ENCODE measurements around the gene HS3ST6.
"Not testable (repeated sequence)": the region's sequence is repeated elsewhere in the genome, so short reads cannot be mapped to it uniquely, and the experiment has no call there.

The HS3ST6 gene

GRCh38 chr16:1918351-1919326 lies at the start of gene HS3ST6:
Gene HS3ST6 (minus strand): TSS chr16:1918415. CDS start chr16:1918323, 92 bp downstream.
- no peak for DNase-seq

DNA sequence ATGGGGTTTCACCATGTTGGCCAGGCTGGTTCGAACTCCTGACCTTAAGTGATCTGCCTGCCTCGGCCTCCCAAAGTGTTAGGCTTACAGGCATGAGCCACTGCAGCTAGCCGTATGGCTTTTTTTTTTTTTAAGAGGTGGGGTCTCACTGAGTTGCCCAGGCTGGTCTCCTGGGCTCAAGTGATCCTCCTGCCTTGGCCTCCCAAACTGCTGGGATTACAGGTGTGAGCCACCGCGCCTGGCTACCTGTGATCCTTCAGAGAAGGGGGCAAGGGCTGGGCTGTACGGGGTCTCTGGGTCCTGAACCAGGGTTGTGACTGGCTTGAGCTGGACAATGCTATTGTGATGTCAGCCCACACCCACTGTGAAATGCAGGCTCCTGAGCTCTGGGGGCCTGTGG lies 48.2 kb upstream of the HS3ST6 start, which contains the start of gene RNF151:
RNF151 (plus strand) TSS at position 397 of the 400 bp plus-strand sequence. CDS start 26 bp downstream, outside the sequence.
- DNase-seq: no peak

- DNase-seq: no peak
These were observed 47.3 kb upstream of the HS3ST6 start for GRCh38 chr16:1965396-1966001.

DNA sequence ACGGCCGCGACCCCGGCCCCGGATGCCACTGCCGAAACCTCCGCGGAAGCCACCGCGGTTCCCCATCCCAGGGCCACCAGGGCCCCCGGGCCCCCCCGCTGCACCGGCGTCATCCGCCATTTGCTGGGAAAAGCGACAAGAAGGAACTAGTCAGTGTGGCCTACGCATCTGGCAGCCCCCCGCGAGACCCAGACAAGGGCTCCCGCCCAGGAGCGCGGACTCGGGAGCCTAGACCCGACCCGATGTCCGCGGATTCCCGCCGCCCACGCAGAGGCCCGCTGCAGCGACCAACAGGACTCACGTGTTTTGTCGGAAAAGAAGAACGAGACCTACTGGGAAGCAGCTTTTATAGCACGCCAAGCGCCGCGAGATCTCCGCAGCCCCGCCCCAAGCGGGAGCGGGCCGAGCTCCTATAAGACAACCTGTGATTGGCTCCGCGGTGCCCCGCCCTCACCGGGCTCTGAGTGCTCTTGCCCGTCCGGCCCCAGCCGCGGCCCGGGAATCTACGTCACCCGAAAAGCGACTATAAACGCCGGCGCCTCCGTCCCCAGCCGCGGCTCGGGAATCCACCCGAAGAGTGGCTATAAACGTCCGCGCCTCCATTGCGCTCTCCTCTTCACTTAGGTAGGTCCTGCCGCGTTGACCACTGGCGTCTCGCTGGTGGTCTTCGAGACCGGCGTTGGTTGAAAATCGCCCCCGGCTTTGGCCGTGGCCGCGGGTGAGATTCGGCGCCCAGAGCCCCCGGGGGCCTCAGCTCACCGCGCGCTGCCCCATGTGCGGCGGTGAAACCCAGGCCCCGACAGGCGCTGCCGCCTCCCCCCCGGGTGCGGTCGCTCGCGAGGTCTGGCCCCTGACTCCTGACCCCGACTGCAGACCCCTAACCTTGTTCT lies 46.5 kb upstream of the HS3ST6 start, which contains the start of gene RPS2:
RPS2 (minus strand) TSS at position 321 of the 890 bp plus-strand sequence; CDS start at position 120, 201 bp downstream.
- peak; percentile 48 to 100 (median 97) for DNase-seq

GRCh38 chr16:1963806-1964505 lies 45.7 kb upstream of the HS3ST6 start:
- DNase-seq: peak in 11 of 56 donors; percentile 46 to 62 (median 56)

DNA sequence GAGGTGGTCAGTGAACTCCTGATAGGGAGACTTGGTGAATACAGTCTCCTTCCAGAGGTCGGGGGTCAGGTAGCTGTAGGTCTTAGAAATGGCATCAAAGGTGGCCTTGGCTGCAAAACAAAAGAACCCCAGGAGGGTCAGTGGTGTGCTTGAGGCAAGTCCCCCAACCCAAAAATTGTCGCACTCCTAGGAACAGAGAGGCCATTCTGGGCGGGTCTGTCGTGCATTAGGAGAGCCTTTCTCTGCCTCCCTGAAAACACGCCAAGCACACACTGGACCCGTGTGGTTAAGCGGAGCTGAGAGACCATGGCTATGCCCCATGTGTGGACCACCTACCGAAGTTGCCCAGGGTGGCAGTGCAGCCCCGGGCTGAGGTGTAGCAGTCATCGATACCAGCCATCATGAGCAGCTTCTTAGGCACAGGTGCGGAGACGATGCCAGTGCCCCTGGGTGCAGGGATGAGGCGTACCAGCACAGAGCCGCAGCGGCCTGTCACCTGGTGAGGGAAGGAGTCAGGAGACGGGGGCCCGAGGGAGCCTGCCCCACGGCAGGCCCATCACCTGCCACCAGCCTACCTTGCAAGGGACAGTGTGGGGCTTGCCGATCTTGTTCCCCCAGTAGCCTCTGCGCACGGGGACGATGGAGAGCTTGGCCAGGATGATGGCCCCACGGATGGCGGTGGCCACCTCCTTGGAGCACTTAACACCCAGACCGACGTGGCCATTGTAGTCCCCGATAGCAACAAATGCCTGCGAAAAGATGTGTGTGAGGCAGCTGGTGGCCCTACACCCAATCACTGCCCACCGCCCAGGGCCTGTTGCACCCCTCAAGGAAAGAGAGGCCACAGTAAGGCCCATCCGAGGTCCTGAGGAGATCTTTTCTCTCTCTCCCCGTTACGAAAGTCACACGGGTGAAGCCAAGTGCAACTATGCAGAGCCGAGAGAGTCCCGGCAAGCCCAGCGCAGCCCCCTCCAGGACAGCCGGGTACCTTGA lies 44.2 kb upstream of the HS3ST6 start:
- not testable (repeated sequence) for DNase-seq

- no peak for DNase-seq
These were observed 43.4 kb upstream of the HS3ST6 start for GRCh38 chr16:1961651-1962067.

DNA sequence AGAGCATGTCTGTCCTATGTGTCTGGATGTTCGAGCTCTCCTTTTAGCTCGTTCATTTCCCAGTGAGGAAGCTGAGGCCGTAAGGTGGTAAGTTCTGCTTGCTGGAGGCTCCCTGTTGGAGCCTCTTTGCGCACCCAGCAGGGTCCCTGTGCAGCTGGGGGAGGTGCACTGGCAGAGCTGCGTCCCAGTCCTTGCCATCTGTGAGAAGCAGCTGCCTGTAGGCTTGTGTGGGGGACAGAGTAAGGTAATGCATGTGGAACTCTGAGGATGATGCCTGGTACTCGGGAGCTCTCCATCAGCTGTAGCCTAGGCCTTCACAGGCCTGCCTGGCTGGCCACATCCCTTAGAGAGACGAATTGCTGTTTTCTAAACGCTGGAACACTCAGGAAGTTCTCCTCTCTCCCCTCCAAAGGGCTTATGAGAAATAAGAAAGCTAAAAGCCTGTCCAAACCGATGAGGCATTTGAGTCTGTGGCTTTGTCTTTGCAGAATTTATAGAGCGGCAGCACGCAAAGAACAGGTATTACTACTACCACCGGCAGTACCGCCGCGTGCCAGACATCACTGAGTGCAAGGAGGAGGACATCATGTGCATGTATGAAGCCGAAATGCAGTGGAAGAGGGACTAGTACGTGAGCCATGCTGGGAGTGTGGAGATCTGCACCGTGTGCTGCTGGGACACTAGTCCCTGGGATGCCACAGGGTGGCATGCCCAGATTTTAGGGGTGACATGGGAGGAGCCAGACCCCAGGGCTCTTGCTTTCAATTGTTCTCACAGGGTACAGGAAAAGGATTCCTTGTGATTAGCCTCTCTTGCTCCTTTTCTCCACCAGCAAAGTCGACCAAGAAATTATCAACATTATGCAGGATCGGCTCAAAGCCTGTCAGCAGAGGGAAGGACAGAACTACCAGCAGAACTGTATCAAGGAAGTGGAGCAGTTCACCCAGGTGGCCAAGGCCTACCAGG lies 42.7 kb upstream of the HS3ST6 start:
- peak in 1 of 56 donors; percentile 17 for DNase-seq

DNA sequence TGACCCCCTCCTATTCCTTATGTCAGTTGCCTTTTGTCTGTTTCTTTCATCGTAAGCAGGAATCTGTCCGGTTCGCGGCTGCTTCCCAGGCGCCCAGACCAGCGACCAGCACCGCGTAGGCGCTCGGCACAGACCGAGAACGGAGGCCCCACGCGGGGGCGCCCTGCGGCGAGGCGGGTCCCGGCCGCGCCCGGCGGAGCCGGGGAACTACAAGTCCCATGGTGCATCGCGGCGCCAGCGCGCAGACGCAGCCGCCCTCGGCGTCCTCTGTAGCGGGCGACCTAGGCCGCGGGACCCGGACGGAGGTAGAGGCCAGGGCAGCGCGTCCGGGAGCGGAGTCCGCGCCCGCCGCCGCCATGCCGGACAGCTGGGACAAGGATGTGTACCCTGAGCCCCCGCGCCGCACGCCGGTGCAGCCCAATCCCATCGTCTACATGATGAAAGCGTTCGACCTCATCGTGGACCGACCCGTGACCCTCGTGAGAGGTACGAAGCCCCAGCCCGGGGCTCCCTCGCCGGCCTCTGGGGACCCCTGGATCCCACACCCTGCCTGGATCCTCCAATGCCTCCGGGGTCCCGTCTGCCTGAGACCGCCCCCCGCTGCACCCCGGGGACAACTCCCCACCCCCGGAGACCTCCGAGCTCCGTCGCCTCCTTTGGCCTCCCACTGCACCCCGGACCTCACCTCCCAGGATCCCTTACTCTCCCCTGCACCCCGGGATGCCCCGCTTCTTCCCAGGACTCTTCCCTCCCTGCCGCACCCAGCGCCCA lies 41.2 kb upstream of the HS3ST6 start, which contains the start of gene NDUFB10:
NDUFB10 (plus strand) TSS at position 270 of the 771 bp plus-strand sequence; CDS start at position 357, 87 bp downstream.
- DNase-seq: peak; percentile 37 to 93 (median 80)

- DNase-seq: no peak
These were observed 40.6 kb upstream of the HS3ST6 start for GRCh38 chr16:1958715-1959268.

GRCh38 chr16:1958143-1958491 lies 39.9 kb upstream of the HS3ST6 start:
- DNase-seq: not testable (repeated sequence)

GRCh38 chr16:1957434-1958142 lies 39.4 kb upstream of the HS3ST6 start:
- DNase-seq: not testable (repeated sequence)

DNA sequence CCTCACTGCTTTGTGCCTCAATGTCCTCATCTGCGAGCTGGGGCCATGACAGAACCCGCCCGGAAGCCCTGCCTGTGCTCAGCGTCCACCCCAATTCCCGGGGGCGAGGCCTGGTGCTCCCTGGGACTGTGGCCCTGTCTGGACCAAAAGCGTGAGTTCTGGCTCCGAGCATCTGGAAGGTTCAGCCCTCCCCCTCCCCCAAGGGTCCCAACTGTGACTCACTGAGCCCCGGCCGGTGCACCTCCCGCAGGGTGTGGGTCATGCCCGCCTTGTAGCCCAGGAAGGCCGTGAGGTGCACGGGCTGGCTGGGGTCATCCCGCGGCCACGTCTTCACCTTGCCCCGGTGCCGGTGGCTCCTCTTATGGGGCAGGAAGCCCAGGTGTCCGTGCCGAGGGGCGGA lies 35.5 kb upstream of the HS3ST6 start:
- DNase-seq: no peak

- DNase-seq: no peak
These were observed 32.3 kb upstream of the HS3ST6 start for GRCh38 chr16:1950559-1950958.

DNA sequence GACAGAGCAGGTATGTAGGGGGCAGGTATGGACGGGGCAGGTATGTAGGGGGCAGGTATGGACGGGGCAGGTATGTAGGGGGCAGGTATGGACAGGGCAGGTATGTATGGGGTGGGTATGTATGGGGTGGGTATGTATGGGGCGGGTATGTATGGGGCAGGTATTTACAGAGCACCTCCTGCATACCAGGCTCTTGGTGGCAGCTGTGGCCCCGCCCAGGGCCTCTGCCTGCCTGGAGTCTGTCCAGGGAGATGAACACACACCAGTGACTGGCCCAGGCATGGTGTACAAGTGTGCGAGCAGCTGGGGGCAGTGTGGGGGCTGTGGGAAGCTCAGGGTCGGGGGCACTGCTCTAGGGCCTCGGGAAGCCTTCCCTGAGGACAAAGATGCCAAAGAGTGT lies 31.8 kb upstream of the HS3ST6 start:
- no peak for DNase-seq

DNA sequence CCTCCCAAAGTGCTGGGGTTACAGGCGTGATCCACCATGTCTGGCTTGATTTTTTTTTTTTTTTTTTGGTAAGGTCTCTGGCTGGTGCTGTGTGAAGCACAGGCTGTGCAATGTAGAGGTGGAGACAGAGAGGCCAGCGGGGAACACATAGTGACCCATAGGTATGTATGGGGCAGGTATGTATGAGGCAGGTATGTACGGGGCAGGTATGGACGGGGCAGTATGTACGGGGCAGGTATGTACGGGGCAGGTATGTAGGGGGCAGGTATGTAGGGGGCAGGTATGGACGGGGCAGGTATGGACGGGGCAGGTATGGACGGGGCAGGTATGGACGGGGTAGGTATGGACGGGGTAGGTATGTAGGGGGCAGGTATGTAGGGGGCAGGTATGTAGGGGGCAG lies 31.3 kb upstream of the HS3ST6 start:
- DNase-seq: no peak
